Activated CD4-positive, alpha-beta T cell treated with anti-CD3 and anti-CD28 coated beads for 36 hours (primary cell): ENCODE measurements around the gene ENTR1. TPM values are rescaled to one million over a fixed set of nuclear protein-coding genes. Genes with fewer than 3 reads are reported as not detected.

Source experiments
- ATAC-seq: fragments of 200-7000 bp; cut with Tn5 transposase; one replicate; pipeline ENCODE4 v1.10.0; 2021; ENCODE audit warnings: mild to moderate bottlenecking, moderate library complexity
- CTCF ChIA-PET: fragments of 350-600 bp; sonication (Branson Sonifier 250); formaldehyde crosslinking; loops from one replicate; lab custom pipeline; 2021; ENCODE audit warnings: antibody characterized with exemption; lab: Charles Lee
- POLR2A ChIA-PET: fragments of 350-600 bp; sonication (Branson Sonifier 250); formaldehyde crosslinking; loops from one replicate; lab custom pipeline; 2021; ENCODE audit warnings: antibody characterized with exemption, inconsistent platforms; lab: Charles Lee
- DNase-seq: peaks from one replicate; pipeline ENCODE4 v3.0.0-alpha.2; 2020
- H3K27ac Mint-ChIP-seq: one replicate; pipeline ENCODE4 v1.8.0; 2021; ENCODE audit warnings: mixed read lengths
- H3K27me3 Mint-ChIP-seq: one replicate; pipeline ENCODE4 v1.8.0; 2021; ENCODE audit warnings: mixed read lengths
- H3K36me3 Mint-ChIP-seq: one replicate; pipeline ENCODE4 v1.8.0; 2021; ENCODE audit warnings: low read depth, mixed read lengths
- H3K4me1 Mint-ChIP-seq: one replicate; pipeline ENCODE4 v1.8.0; 2021; ENCODE audit warnings: mixed read lengths
- H3K4me3 Mint-ChIP-seq: one replicate; pipeline ENCODE4 v1.8.0; 2021; ENCODE audit warnings: mild to moderate bottlenecking, moderate library complexity, mixed read lengths
- H3K9me3 Mint-ChIP-seq: one replicate; pipeline ENCODE4 v1.8.0; 2021; ENCODE audit warnings: low read depth, mixed read lengths
- intact Hi-C, 2 experiments: fragments of 100-400 bp; cut with DNase I in 1 of 2; cut with micrococcal nuclease in 1 of 2; formaldehyde crosslinking; loops; one replicate each; pipeline versions ENCODE4 v1.14.2 to v1.15.1; 2022 to 2024; cut with DNase I, micrococcal nuclease
- total RNA-seq, 2 experiments: library from RNA; stranded (reverse); gene quantifications; one replicate each; pipeline ENCODE4 v1.2.3, GENCODE V29; 2021

Gene ENTR1
- total RNA-seq, 2 experiments from 2014 or later, result 57.2 to 67.7 TPM

- H3K4me3 Mint-ChIP-seq, result peak overlapping the region; percentile 80
- H3K9me3 Mint-ChIP-seq, result no peaks in the 10 kb centered on the region
- H3K36me3 Mint-ChIP-seq, result peaks cover 10% of the 10 kb centered on the region
- H3K27me3 Mint-ChIP-seq, result no peaks in the 10 kb centered on the region
- POLR2A ChIA-PET, result no interaction called here
- intact Hi-C loops, result loop anchor here in 1 of 2 experiments (2.0 to 5.0 kb wide), 2 partner anchors 36 to 45 kb away; partner anchors contain the start of genes SEC16A and SNAPC4
- ATAC-seq, result no peak
- peaks cover 21% of the 10 kb centered on the region for H3K4me1 Mint-ChIP-seq
- no peak for DNase-seq
- peak overlapping the region; percentile 70 for H3K27ac Mint-ChIP-seq
- CTCF ChIA-PET, result interaction anchor here (0.7 to 1.0 kb wide), 3 partner anchors 13 to 312 kb away, joined by 3 to 4 read pairs (median 4); no protein-coding TSS in a partner anchor
These were observed 27.6 kb upstream of the ENTR1 start for GRCh38 chr9:136437839-136438547.

GRCh38 chr9:136437430-136437829, 27.0 kb upstream of the ENTR1 start:
- Mint-ChIP-seq H3K36me3 (peaks cover 5% of the 10 kb centered on the region), H3K27ac (peak overlapping the region; percentile 58), H3K4me3 (peak overlapping the region; percentile 80), H3K4me1 (peaks cover 21% of the 10 kb centered on the region), H3K27me3 (no peaks in the 10 kb centered on the region), H3K9me3 (no peaks in the 10 kb centered on the region)
- intact Hi-C loops, result loop anchor here in 1 of 2 experiments (5.0 kb wide), 1 partner anchor 35 kb away; the partner anchor contains the start of gene SNAPC4
- ATAC-seq (no peak), DNase-seq (no peak)
- CTCF ChIA-PET, result no interaction called here
- POLR2A ChIA-PET, result no interaction called here

GRCh38 chr9:136436055-136436634, 25.7 kb upstream of the ENTR1 start:
- H3K4me1 Mint-ChIP-seq, result peaks cover 21% of the 10 kb centered on the region
- H3K9me3 Mint-ChIP-seq, result no peaks in the 10 kb centered on the region
- H3K4me3 Mint-ChIP-seq, result no peak overlapping the region
- H3K27me3 Mint-ChIP-seq, result no peaks in the 10 kb centered on the region
- no peaks in the 10 kb centered on the region for H3K36me3 Mint-ChIP-seq
- intact Hi-C loops, result loop anchor here in 1 of 2 experiments (5.0 kb wide), 1 partner anchor 34 kb away; the partner anchor contains the start of gene SNAPC4
- CTCF ChIA-PET, result no interaction called here
- no peak for DNase-seq
- POLR2A ChIA-PET, result no interaction called here
- no peak overlapping the region for H3K27ac Mint-ChIP-seq
- ATAC-seq, result no peak

GRCh38 chr9:136434580-136435169, 24.3 kb upstream of the ENTR1 start:
- no peaks in the 10 kb centered on the region for H3K9me3 Mint-ChIP-seq
- H3K4me3 Mint-ChIP-seq, result no peak overlapping the region
- DNase-seq (no peak), ATAC-seq (no peak)
- peaks cover 21% of the 10 kb centered on the region for H3K4me1 Mint-ChIP-seq
- peaks cover 2% of the 10 kb centered on the region for H3K36me3 Mint-ChIP-seq
- ChIA-PET POLR2A (no interaction called here), CTCF (no interaction called here)
- intact Hi-C loops, result loop anchor here in 1 of 2 experiments (5.0 kb wide), 1 partner anchor 32 kb away; the partner anchor contains the start of gene SNAPC4
- H3K27ac Mint-ChIP-seq, result no peak overlapping the region
- no peaks in the 10 kb centered on the region for H3K27me3 Mint-ChIP-seq

GRCh38 chr9:136433849-136434579, 23.6 kb upstream of the ENTR1 start:
- POLR2A ChIA-PET, result no interaction called here
- no peak overlapping the region for H3K4me3 Mint-ChIP-seq
- H3K36me3 Mint-ChIP-seq, result peaks cover 2% of the 10 kb centered on the region
- H3K4me1 Mint-ChIP-seq, result peaks cover 21% of the 10 kb centered on the region
- intact Hi-C loops, result no loop called here
- DNase-seq (no peak), ATAC-seq (no peak)
- no peak overlapping the region for H3K27ac Mint-ChIP-seq
- no peaks in the 10 kb centered on the region for H3K27me3 Mint-ChIP-seq
- CTCF ChIA-PET, result interaction anchor here (1.1 kb wide), 1 partner anchor 9 kb away, joined by 3 read pairs; no protein-coding TSS in a partner anchor
- no peaks in the 10 kb centered on the region for H3K9me3 Mint-ChIP-seq

- intact Hi-C loops, result no loop called here
- POLR2A ChIA-PET, result no interaction called here
- CTCF ChIA-PET, result interaction anchor here (0.6 to 1.1 kb wide), 2 partner anchors 9 to 555 kb away, joined by 3 read pairs; no protein-coding TSS in a partner anchor
These were observed 22.8 kb upstream of the ENTR1 start for GRCh38 chr9:136433043-136433715.

GRCh38 chr9:136432591-136432990, 22.2 kb upstream of the ENTR1 start:
- CTCF ChIA-PET, result no interaction called here
- DNase-seq (no peak), ATAC-seq (no peak)
- no peaks in the 10 kb centered on the region for H3K27me3 Mint-ChIP-seq
- no peaks in the 10 kb centered on the region for H3K9me3 Mint-ChIP-seq
- no peak overlapping the region for H3K4me3 Mint-ChIP-seq
- peaks cover 2% of the 10 kb centered on the region for H3K36me3 Mint-ChIP-seq
- intact Hi-C loops, result no loop called here
- H3K4me1 Mint-ChIP-seq, result peaks cover 12% of the 10 kb centered on the region
- H3K27ac Mint-ChIP-seq, result no peak overlapping the region
- POLR2A ChIA-PET, result no interaction called here

More at GRCh38 chr9:136433043-136433715, 22.8 kb upstream of the ENTR1 start:
- peaks cover 18% of the 10 kb centered on the region for H3K4me1 Mint-ChIP-seq
- H3K4me3 Mint-ChIP-seq, result no peak overlapping the region
- no peak overlapping the region for H3K27ac Mint-ChIP-seq
- no peaks in the 10 kb centered on the region for H3K27me3 Mint-ChIP-seq
- DNase-seq (no peak), ATAC-seq (no peak)
- H3K9me3 Mint-ChIP-seq, result no peaks in the 10 kb centered on the region
- peaks cover 2% of the 10 kb centered on the region for H3K36me3 Mint-ChIP-seq

- intact Hi-C loops, result no loop called here
- H3K4me1 Mint-ChIP-seq, result peaks cover 5% of the 10 kb centered on the region
- H3K36me3 Mint-ChIP-seq, result peaks cover 4% of the 10 kb centered on the region
- H3K9me3 Mint-ChIP-seq, result no peaks in the 10 kb centered on the region
- ChIA-PET CTCF (no interaction called here), POLR2A (no interaction called here)
- DNase-seq (no peak), ATAC-seq (no peak)
- no peaks in the 10 kb centered on the region for H3K27me3 Mint-ChIP-seq
- no peak overlapping the region for H3K27ac Mint-ChIP-seq
- H3K4me3 Mint-ChIP-seq, result no peak overlapping the region
These were observed 21.5 kb upstream of the ENTR1 start for GRCh38 chr9:136431782-136432350.

GRCh38 chr9:136430588-136431234, 20.3 kb upstream of the ENTR1 start:
- ATAC-seq (no peak), DNase-seq (no peak)
- Mint-ChIP-seq H3K9me3 (no peaks in the 10 kb centered on the region), H3K4me3 (no peak overlapping the region), H3K4me1 (no peaks in the 10 kb centered on the region), H3K36me3 (peaks cover 5% of the 10 kb centered on the region), H3K27me3 (no peaks in the 10 kb centered on the region), H3K27ac (no peak overlapping the region)
- intact Hi-C loops, result no loop called here
- CTCF ChIA-PET, result no interaction called here
- POLR2A ChIA-PET, result no interaction called here

GRCh38 chr9:136429683-136430491, 19.5 kb upstream of the ENTR1 start:
- CTCF ChIA-PET, result no interaction called here
- no peak overlapping the region for H3K4me3 Mint-ChIP-seq
- ATAC-seq, result no peak

More at GRCh38 chr9:136429683-136430491, 19.5 kb upstream of the ENTR1 start:
- H3K27ac Mint-ChIP-seq, result no peak overlapping the region
- intact Hi-C loops, result no loop called here
- no peaks in the 10 kb centered on the region for H3K9me3 Mint-ChIP-seq
- H3K36me3 Mint-ChIP-seq, result peaks cover 12% of the 10 kb centered on the region
- H3K27me3 Mint-ChIP-seq, result no peaks in the 10 kb centered on the region
- no peaks in the 10 kb centered on the region for H3K4me1 Mint-ChIP-seq
- POLR2A ChIA-PET, result no interaction called here
- no peak for DNase-seq
